A549 (cell line): ENCODE results near the gene CTU1. TPM values are rescaled to one million over a fixed set of nuclear protein-coding genes. Genes with fewer than 3 reads are reported as not detected.
A peak's percentile ranks its signal among the peaks of the same experiment; 100 is the strongest.

Experiments used
- ATAC-seq, 2 experiments: fragments of 200-7000 bp in 1 of 2; fragments of >200 bp in 1 of 2; cut with Nextera tagmentation in 1 of 2; cut with Tn5 transposase in 1 of 2; 3 replicates each; pipeline versions ENCODE4 v1.8.0 to v1.9.1; 2018 to 2020; ENCODE audit warnings: mild to moderate bottlenecking in 1 of 2, moderate library complexity in 1 of 2
- CTCF ChIA-PET: fragments of 300-600 bp; sonication (Branson Sonifier 250); formaldehyde crosslinking; extraction: SDS; loops from one replicate; lab custom pipeline; 2021; ENCODE audit warnings: antibody characterized with exemption, inconsistent platforms; lab: Yijun Ruan, JAX
- POLR2A ChIA-PET: fragments of 350-600 bp; formaldehyde crosslinking; extraction: SDS; loops from one replicate; lab custom pipeline; 2021; ENCODE audit warnings: antibody characterized with exemption, inconsistent platforms; lab: Yijun Ruan, JAX
- DNase-seq, 2 experiments: peaks; one replicate each; pipeline versions ENCODE4 v3.0.0 to v3.0.0-alpha.2; 2011 to 2016; ENCODE audit warnings: low read depth in 1 of 2, low spot score in 1 of 2
- FAIRE-seq: peaks from 2 replicates; lab custom pipeline; 2011; peaks lifted over from hg19 to GRCh38; lab: Jason Lieb, UNC
- H3K27ac ChIP-seq, 2 experiments: fragments of >200 bp; sonication (Bioruptor Twin); formaldehyde crosslinking; 3 replicates each; pipeline ENCODE4 v1.5.1; 2016 to 2017
- H3K4me1 ChIP-seq: fragments of >200 bp; sonication (Bioruptor Twin); formaldehyde crosslinking; 3 replicates; pipeline ENCODE4 v1.6.1; 2016
- H3K4me2 ChIP-seq: fragments of >200 bp; sonication (Bioruptor Twin); formaldehyde crosslinking; 3 replicates; pipeline ENCODE4 v1.6.1; 2016
- H3K4me3 ChIP-seq: fragments of >200 bp; sonication (Bioruptor Twin); formaldehyde crosslinking; 3 replicates; pipeline ENCODE4 v1.5.1; 2016
- H3K9me3 ChIP-seq: fragments of >200 bp; sonication (Bioruptor Twin); formaldehyde crosslinking; 3 replicates; pipeline ENCODE4 v1.6.1; 2016
- ATOH8 ChIP-seq: fragments of 250-450 bp; sonication (Bioruptor Pico); IDR thresholded peaks from 2 replicates; pipeline ENCODE4 v1.5.0; 2020; ENCODE audit warnings: low read depth, mild to moderate bottlenecking, moderate library complexity
- EHMT2 ChIP-seq: fragments of 200-600 bp; sonication (generic); IDR thresholded peaks from 2 replicates; pipeline ENCODE4 v1.6.1; 2016; ENCODE audit warnings: antibody characterized with exemption, low read depth, mild to moderate bottlenecking, moderate library complexity
- ELK1 ChIP-seq: fragments of 150-350 bp; IDR thresholded peaks from 2 replicates; pipeline ENCODE4 v1.6.1; 2014; ENCODE audit warnings: low read depth, mild to moderate bottlenecking, low read length
- FOSB ChIP-seq: fragments of 250-450 bp; sonication (Bioruptor Pico); IDR thresholded peaks from 2 replicates; pipeline ENCODE4 v1.5.0; 2020; ENCODE audit warnings: mild to moderate bottlenecking, moderate library complexity
- HEYL ChIP-seq: fragments of 250-450 bp; sonication (Bioruptor Pico); IDR thresholded peaks from 2 replicates; pipeline ENCODE4 v1.8.0; 2021; ENCODE audit warnings: mild to moderate bottlenecking, moderate library complexity
- JUNB ChIP-seq: fragments of >200 bp; sonication (Bioruptor Twin); formaldehyde crosslinking; IDR thresholded peaks from 2 replicates; pipeline ENCODE4 v1.6.1; 2016
- KDM1A ChIP-seq: fragments of 200-600 bp; sonication (generic); IDR thresholded peaks from 2 replicates; pipeline ENCODE4 v1.6.1; 2016; ENCODE audit warnings: low read depth, mild to moderate bottlenecking
- NFE2L2 ChIP-seq: fragments of 150-350 bp; conservative IDR thresholded peaks from 2 replicates; pipeline ENCODE4 v1.6.1; 2014; ENCODE audit warnings: low read length
- NR3C1 ChIP-seq: fragments of >200 bp; sonication (Bioruptor Twin); formaldehyde crosslinking; IDR thresholded peaks from 3 replicates; pipeline ENCODE4 v1.6.1; 2017
- RCOR1 ChIP-seq: fragments of 150-350 bp; IDR thresholded peaks from 2 replicates; pipeline ENCODE4 v1.6.1; 2014; ENCODE audit warnings: antibody characterized with exemption, low read length, low read depth
- RFX5 ChIP-seq: fragments of 450-650 bp; IDR thresholded peaks from 2 replicates; pipeline ENCODE4 v1.7.1; 2014; ENCODE audit warnings: antibody characterized with exemption, mild to moderate bottlenecking, moderate library complexity
- SMC3 ChIP-seq: fragments of >200 bp; sonication (Bioruptor Twin); formaldehyde crosslinking; IDR thresholded peaks from 3 replicates; pipeline ENCODE4 v1.6.1; 2018; ENCODE audit warnings: inconsistent platforms
- USF2 ChIP-seq: fragments of 450-650 bp; IDR thresholded peaks from 2 replicates; pipeline ENCODE4 v1.6.1; 2014; ENCODE audit warnings: antibody characterized with exemption
- ZFP36 ChIP-seq: fragments of 450-650 bp; IDR thresholded peaks from 2 replicates; pipeline ENCODE4 v1.6.1; 2014; ENCODE audit warnings: borderline replicate concordance; ENCODE audit not compliant: partially characterized antibody
- WGBS: methylation state at CpG from one replicate; pipeline ENCODE4 v1.1.6; 2017; ENCODE audit errors: missing lambda C conversion rate; 5-methylcytosine and 5-hydroxymethylcytosine counted together
- polyA plus RNA-seq, 4 experiments: library from polyadenylated mRNA; depleted of rRNA in 3 of 4; stranded (reverse); fragments of >200 nt; fragmentation: RNase III in 1 of 4; extraction: RNeasy Plus Mini Kit Qiagen cat#74134 plus additional on column Dnase treatment in 1 of 4; gene quantifications; 2 replicates in 3 of 4; 3 replicates in 1 of 4; pipeline ENCODE4 v1.2.3, GENCODE V29; 2011 to 2017
- TF ChIP-seq, protein P1 (sequence below): IDR thresholded peaks from 2 replicates; pipeline ENCODE4 v1.6.1; 2012; ENCODE audit warnings: low read depth, borderline replicate concordance

The CTU1 gene
- polyA plus RNA-seq, 2 of the 4 experiments (the other 2 are of a cell fraction): 4.5 to 7.4 TPM

DNA sequence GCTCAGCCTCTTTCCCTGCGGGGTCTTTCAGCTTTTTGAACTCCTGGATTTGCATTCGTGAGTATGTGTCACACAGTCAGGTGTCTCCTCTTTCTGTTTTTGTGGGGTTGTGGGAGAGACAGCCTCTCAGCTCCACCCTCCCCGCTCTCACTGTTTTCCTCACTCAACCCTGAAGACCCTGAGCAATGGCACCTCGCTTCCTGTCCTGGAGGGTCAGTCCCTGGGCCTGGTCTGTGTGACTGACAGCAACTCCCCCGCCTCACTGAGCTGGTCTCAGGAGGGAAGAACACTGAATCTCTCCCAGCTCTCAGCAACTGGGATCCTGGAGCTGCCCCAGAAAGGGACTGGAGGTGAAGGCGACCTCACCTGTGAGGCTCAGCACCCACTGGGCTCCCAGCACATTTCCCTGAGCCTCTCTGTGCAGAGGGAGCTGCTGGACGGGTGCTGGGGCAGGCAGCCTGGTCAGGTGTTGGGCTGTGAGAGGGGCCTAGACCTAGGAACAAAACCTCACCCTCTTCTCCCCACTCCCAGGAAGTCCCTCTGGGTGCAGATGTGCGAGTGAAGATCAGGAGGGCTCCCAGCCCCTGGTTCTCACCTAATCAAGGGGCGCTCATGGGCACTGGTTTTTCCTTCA is 29.7 kb upstream of the CTU1 start (continued):
- TF ChIP-seq EHMT2 (no peak), JUNB (no peak)

DNA sequence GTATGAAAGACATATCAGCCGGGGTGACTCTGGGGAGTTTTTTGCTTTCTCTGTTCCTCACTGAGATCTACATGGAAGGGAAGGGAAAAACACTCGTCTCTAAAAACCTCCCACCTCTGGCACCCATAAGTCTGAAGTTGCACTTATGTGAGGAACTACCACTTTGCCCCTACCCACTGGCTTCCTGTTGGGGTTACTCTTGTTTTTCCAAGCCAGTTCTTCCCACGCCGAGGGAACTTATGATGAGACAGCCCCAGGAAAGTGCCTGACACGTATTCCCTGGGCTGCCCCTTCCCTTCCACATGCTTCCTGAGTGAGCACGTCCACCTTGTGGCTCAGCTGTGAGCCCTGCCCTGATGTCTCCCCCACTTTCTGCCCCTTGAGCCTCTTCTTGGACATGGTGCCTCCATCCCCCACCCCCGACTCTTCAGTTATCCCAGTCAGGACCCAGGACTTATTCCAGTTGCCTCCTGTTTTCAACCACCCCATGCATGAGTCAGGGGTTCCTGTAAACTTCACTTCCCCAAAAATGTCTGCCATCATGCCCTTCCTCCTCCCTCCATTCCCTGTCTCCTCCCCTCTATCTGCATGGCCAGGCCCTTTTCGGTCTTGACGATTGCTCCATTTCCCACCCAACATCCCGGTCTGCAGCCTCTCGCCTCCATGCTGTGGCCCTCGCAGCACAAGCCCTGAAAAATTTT is 28.8 kb upstream of the CTU1 start:
- FAIRE-seq: no peak
- 23% methylated on average over 12 of the region's 12 CpGs for WGBS
- Histone ChIP-seq H3K4me3 (no peak overlapping the region), H3K4me1 (no peaks in the 10 kb centered on the region), H3K27ac (no peak overlapping the region), H3K4me2 (no peak overlapping the region), H3K9me3 (peaks cover 21% of the 10 kb centered on the region)
- POLR2A ChIA-PET: interaction anchor here (0.6 to 1.2 kb wide), 2 partner anchors 9 to 125 kb away, joined by 3 to 12 read pairs; no protein-coding TSS in a partner anchor
- CTCF ChIA-PET: interaction anchor here (0.7 to 1.3 kb wide), 2 partner anchors 17 to 27 kb away, joined by 4 read pairs; no protein-coding TSS in a partner anchor
- TF ChIP-seq ELK1: no peak
- TF ChIP-seq KDM1A: no peak
- no peak for DNase-seq
- no peak for ATAC-seq

GRCh38 chr19:51135986-51136762 is 28.0 kb upstream of the CTU1 start:
- ATAC-seq (no peak), FAIRE-seq (peak; percentile 43), DNase-seq (no peak)
- no peak overlapping the region for H3K27ac ChIP-seq
- peaks cover 21% of the 10 kb centered on the region for H3K9me3 ChIP-seq
- CTCF ChIA-PET: interaction anchor here (1.4 kb wide), 1 partner anchor 32 kb away, joined by 3 read pairs; no protein-coding TSS in a partner anchor
- H3K4me2 ChIP-seq: no peak overlapping the region
- H3K4me1 ChIP-seq: no peaks in the 10 kb centered on the region
- POLR2A ChIA-PET: interaction anchor here (1.2 kb wide), 1 partner anchor 10 kb away, joined by 3 read pairs; no protein-coding TSS in a partner anchor
- H3K4me3 ChIP-seq: no peak overlapping the region
- no peak for TF ChIP-seq ATOH8 (CRISPR knock-in tag)
- no peak for TF ChIP-seq USF2
- TF ChIP-seq NFE2L2: no peak
- no peak for TF ChIP-seq HEYL (CRISPR knock-in tag)
- no peak for TF ChIP-seq RCOR1
- 26% methylated on average over 8 of the region's 8 CpGs for WGBS

GRCh38 chr19:51135004-51135403 is 26.8 kb upstream of the CTU1 start:
- ChIA-PET CTCF (interaction anchor here (0.9 to 1.9 kb wide), 3 partner anchors 9 to 33 kb away, joined by 3 to 4 read pairs (median 3); no protein-coding TSS in a partner anchor), POLR2A (no interaction called here)
- Histone ChIP-seq H3K4me2 (no peak overlapping the region), H3K4me1 (no peaks in the 10 kb centered on the region), H3K27ac (no peak overlapping the region), H3K9me3 (peaks cover 21% of the 10 kb centered on the region), H3K4me3 (no peak overlapping the region)
- peak; percentile 32 for FAIRE-seq
- no peak for ATAC-seq
- 12% methylated on average over 5 of the region's 5 CpGs for WGBS
- DNase-seq: no peak
- TF ChIP-seq, protein P1, sequence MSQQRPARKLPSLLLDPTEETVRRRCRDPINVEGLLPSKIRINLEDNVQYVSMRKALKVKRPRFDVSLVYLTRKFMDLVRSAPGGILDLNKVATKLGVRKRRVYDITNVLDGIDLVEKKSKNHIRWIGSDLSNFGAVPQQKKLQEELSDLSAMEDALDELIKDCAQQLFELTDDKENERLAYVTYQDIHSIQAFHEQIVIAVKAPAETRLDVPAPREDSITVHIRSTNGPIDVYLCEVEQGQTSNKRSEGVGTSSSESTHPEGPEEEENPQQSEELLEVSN: no peak
- no peak for TF ChIP-seq RFX5
- no peak for TF ChIP-seq ZFP36
- TF ChIP-seq RCOR1: no peak
- TF ChIP-seq NR3C1: no peak
- no peak for TF ChIP-seq HEYL (CRISPR knock-in tag)
- TF ChIP-seq SMC3: no peak
- TF ChIP-seq FOSB: no peak
